BLaER1 treated with 17β-estradiol and CSF1 and Interleukin-3, amounts not matched to agents 10 nM and 100 nM (cell line): ENCODE data around the gene MITF.

ENCODE experiments used
- H3K27ac ChIP-seq, 11 experiments: shearing (Covaris generic); formaldehyde crosslinking; 2 replicates each; pipeline ENCODE4 v1.8.1; 2022
- H3K27me3 ChIP-seq, 11 experiments: shearing (Covaris generic); formaldehyde crosslinking; 2 replicates each; pipeline ENCODE4 v1.8.1; 2022
- H3K36me3 ChIP-seq, 11 experiments: shearing (Covaris generic); formaldehyde crosslinking; 2 replicates each; pipeline ENCODE4 v1.8.1; 2022
- H3K4me1 ChIP-seq, 10 experiments: shearing (Covaris generic); formaldehyde crosslinking; 2 replicates each; pipeline ENCODE4 v1.8.1; 2022
- H3K4me2 ChIP-seq, 11 experiments: shearing (Covaris generic); formaldehyde crosslinking; 2 replicates each; pipeline ENCODE4 v1.8.1; 2022
- H3K4me3 ChIP-seq, 10 experiments: shearing (Covaris generic); formaldehyde crosslinking; 2 replicates each; pipeline ENCODE4 v1.8.1; 2022
- H3K9ac ChIP-seq, 11 experiments: shearing (Covaris generic); formaldehyde crosslinking; 2 replicates each; pipeline ENCODE4 v1.8.1; 2022
- H3K9me3 ChIP-seq, 11 experiments: shearing (Covaris generic); formaldehyde crosslinking; replicated peaks in 1 of 11; 2 replicates each; pipeline ENCODE4 v1.8.1; 2022
- H4K20me1 ChIP-seq, 11 experiments: shearing (Covaris generic); formaldehyde crosslinking; 2 replicates each; pipeline ENCODE4 v1.8.1; 2022
- Cebpa-rat ChIP-seq, 11 experiments: shearing (Covaris generic); IDR thresholded peaks; 2 replicates each; pipeline ENCODE4 v1.8.1; 2022

The MITF gene

GRCh38 chr3:69847303-69847702, 108.0 kb downstream of the MITF start:
- Histone ChIP-seq H3K4me3 (no peak overlapping the region), H3K4me1 (no peaks in the 10 kb centered on the region), H3K9ac (no peak overlapping the region), H3K27me3 (no peaks in the 10 kb centered on the region), H3K36me3 (peaks cover 0 to 10% (median 0%) of the 10 kb centered on the region in 11 experiments; a peak in 1 of 22 replicates), H3K9me3 (no peaks in the 10 kb centered on the region), H3K27ac (no peak overlapping the region), H3K4me2 (no peak overlapping the region), H4K20me1 (peaks cover 0 to 96% (median 0%) of the 10 kb centered on the region in 11 experiments; a peak in 6 of 22 replicates)
- no peak for TF ChIP-seq Cebpa-rat (IDR thresholded peaks at IDR 0.05)

DNA sequence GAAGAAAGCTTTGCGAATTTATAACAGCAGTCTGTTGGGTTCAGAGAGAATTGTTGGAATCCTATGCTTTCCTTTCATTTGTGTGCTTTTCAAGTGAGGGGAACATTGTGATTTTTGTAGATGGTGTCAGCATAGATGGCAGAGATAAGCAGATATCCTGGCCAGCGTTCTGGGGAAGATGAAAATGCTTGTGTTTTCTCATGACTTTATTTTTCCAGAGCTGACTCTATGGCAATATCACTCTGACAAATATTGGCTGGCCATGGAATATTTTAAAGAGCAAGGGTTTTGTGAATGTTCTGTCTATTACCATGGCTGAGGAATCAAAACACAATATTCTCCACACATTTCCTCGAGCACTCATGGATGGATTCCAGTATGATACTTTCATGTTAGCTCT, 108.8 kb downstream of the MITF start:
- no peak overlapping the region for H3K9ac ChIP-seq
- TF ChIP-seq Cebpa-rat (IDR thresholded peaks at IDR 0.05): no peak
- H3K27ac ChIP-seq: no peak overlapping the region
- 0 out of 22 replicates have a peak, but pooled peaks cover 0 to 4% (median 0%) of the 10 kb centered on the region in 11 experiments for H3K36me3 ChIP-seq
- H3K27me3 ChIP-seq: no peaks in the 10 kb centered on the region
- no peaks in the 10 kb centered on the region for H3K4me1 ChIP-seq
- H3K4me3 ChIP-seq: no peak overlapping the region
- H3K9me3 ChIP-seq: no peaks in the 10 kb centered on the region
- H4K20me1 ChIP-seq: peaks cover 0 to 96% (median 0%) of the 10 kb centered on the region in 11 experiments; a peak in 6 of 22 replicates
- H3K4me2 ChIP-seq: no peak overlapping the region

GRCh38 chr3:69850849-69851248, 111.6 kb downstream of the MITF start:
- Histone ChIP-seq H3K9me3 (no peaks in the 10 kb centered on the region), H3K9ac (no peak overlapping the region), H3K4me2 (no peak overlapping the region), H3K36me3 (0 out of 22 replicates have a peak, but pooled peaks cover 0 to 4% (median 0%) of the 10 kb centered on the region in 11 experiments), H3K27ac (no peak overlapping the region), H3K4me3 (no peak overlapping the region), H3K27me3 (no peaks in the 10 kb centered on the region), H4K20me1 (peaks cover 0 to 98% (median 0%) of the 10 kb centered on the region in 11 experiments; a peak in 6 of 22 replicates), H3K4me1 (peaks cover 0 to 10% (median 0%) of the 10 kb centered on the region in 10 experiments; a peak in 2 of 20 replicates)
- no peak for TF ChIP-seq Cebpa-rat (IDR thresholded peaks at IDR 0.05)

- H3K27ac ChIP-seq: no peak overlapping the region
- H4K20me1 ChIP-seq: peaks cover 0 to 98% (median 0%) of the 10 kb centered on the region in 11 experiments; a peak in 6 of 22 replicates
- no peak overlapping the region for H3K4me3 ChIP-seq
- H3K27me3 ChIP-seq: no peaks in the 10 kb centered on the region
- H3K4me2 ChIP-seq: no peak overlapping the region
- no peak for TF ChIP-seq Cebpa-rat (IDR thresholded peaks at IDR 0.05)
- H3K36me3 ChIP-seq: 0 out of 22 replicates have a peak, but pooled peaks cover 0 to 2% (median 0%) of the 10 kb centered on the region in 11 experiments
- H3K9me3 ChIP-seq: no peaks in the 10 kb centered on the region
- no peak overlapping the region for H3K9ac ChIP-seq
- H3K4me1 ChIP-seq: peaks cover 0 to 23% (median 0%) of the 10 kb centered on the region in 10 experiments; a peak in 4 of 20 replicates
Observed at GRCh38 chr3:69853027-69853426, 113.8 kb downstream of the MITF start.

GRCh38 chr3:69855436-69856162, 116.3 kb downstream of the MITF start:
- H3K27ac ChIP-seq: no peak overlapping the region
- no peak for TF ChIP-seq Cebpa-rat (IDR thresholded peaks at IDR 0.05)

DNA sequence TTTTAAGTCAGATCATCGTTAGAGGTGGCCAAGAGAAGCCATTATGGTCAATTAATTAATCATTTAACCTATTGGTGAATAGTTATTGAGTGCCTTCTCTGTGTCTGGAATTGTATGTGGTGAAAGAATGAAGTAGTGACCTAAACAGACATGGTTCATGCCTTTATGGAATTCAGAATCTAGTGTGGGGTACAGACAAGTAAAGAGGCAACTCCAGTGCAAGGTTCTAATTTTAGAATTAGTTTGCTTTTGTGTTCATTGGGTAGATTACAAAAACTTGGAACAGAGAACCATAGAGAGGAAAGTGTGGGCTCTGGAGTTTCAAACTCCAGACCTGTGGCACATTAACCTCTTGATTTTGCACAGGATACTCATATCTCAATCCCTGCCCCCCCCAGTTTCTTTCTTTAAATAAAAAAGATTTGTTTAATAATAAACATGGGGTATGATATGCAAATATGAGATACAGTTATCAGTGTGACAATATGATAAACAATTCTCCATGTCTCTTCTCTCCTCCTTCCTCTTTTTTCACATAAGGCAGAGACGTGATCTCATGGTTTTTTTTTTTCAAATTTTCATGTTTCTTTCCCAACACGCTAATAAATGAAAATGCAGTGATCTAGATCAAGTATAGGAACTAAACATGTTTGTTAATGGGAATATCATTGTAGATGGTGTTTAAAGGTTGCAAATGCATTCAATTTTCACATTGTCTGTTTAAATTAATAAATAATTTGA, 117.9 kb downstream of the MITF start:
- H3K27me3 ChIP-seq: no peaks in the 10 kb centered on the region
- peak overlapping the region in 2 of 11 experiments; percentile 10 to 12; a peak in 3 of 22 replicates for H3K4me2 ChIP-seq
- no peak overlapping the region for H3K27ac ChIP-seq
- peaks cover 0 to 16% (median 0%) of the 10 kb centered on the region in 11 experiments; a peak in 3 of 22 replicates for H3K36me3 ChIP-seq
- peaks cover 0 to 23% (median 0%) of the 10 kb centered on the region in 10 experiments; a peak in 4 of 20 replicates for H3K4me1 ChIP-seq
- no peak overlapping the region for H3K9ac ChIP-seq
- no peaks in the 10 kb centered on the region for H3K9me3 ChIP-seq
- TF ChIP-seq Cebpa-rat (IDR thresholded peaks at IDR 0.05): no peak
- peaks cover 0 to 98% (median 0%) of the 10 kb centered on the region in 11 experiments; a peak in 6 of 22 replicates for H4K20me1 ChIP-seq
- H3K4me3 ChIP-seq: no peak overlapping the region

More at GRCh38 chr3:69855436-69856162, 116.3 kb downstream of the MITF start:
- peaks cover 0 to 23% (median 0%) of the 10 kb centered on the region in 10 experiments; a peak in 4 of 20 replicates for H3K4me1 ChIP-seq
- no peak overlapping the region for H3K9ac ChIP-seq
- H3K27me3 ChIP-seq: no peaks in the 10 kb centered on the region
- H3K36me3 ChIP-seq: peaks cover 0 to 8% (median 0%) of the 10 kb centered on the region in 11 experiments; a peak in 3 of 22 replicates
- H3K4me3 ChIP-seq: no peak overlapping the region
- H4K20me1 ChIP-seq: peaks cover 0 to 98% (median 0%) of the 10 kb centered on the region in 11 experiments; a peak in 6 of 22 replicates
- H3K9me3 ChIP-seq: no peaks in the 10 kb centered on the region
- no peak overlapping the region for H3K4me2 ChIP-seq

- Histone ChIP-seq H3K9ac (no peak overlapping the region), H3K9me3 (no peaks in the 10 kb centered on the region), H3K36me3 (peaks cover 0 to 16% (median 0%) of the 10 kb centered on the region in 11 experiments; a peak in 3 of 22 replicates), H3K27ac (no peak overlapping the region), H3K4me2 (no peak overlapping the region), H3K27me3 (no peaks in the 10 kb centered on the region), H3K4me1 (peaks cover 0 to 9% (median 0%) of the 10 kb centered on the region in 10 experiments; a peak in 4 of 20 replicates), H3K4me3 (no peak overlapping the region), H4K20me1 (peaks cover 0 to 98% (median 0%) of the 10 kb centered on the region in 11 experiments; a peak in 6 of 22 replicates)
- TF ChIP-seq Cebpa-rat (IDR thresholded peaks at IDR 0.05): no peak
Observed at GRCh38 chr3:69861556-69861955, 122.3 kb downstream of the MITF start.

GRCh38 chr3:69864141-69864540, 124.9 kb downstream of the MITF start:
- peaks cover 0 to 16% (median 0%) of the 10 kb centered on the region in 11 experiments; a peak in 3 of 22 replicates for H3K36me3 ChIP-seq
- peaks cover 0 to 8% (median 0%) of the 10 kb centered on the region in 10 experiments; a peak in 1 of 20 replicates for H3K4me1 ChIP-seq
- H3K4me2 ChIP-seq: no peak overlapping the region
- H3K9ac ChIP-seq: no peak overlapping the region
- H3K27ac ChIP-seq: no peak overlapping the region
- H3K4me3 ChIP-seq: no peak overlapping the region
- no peak for TF ChIP-seq Cebpa-rat (IDR thresholded peaks at IDR 0.05)
- peaks cover 0 to 98% (median 0%) of the 10 kb centered on the region in 11 experiments; a peak in 6 of 22 replicates for H4K20me1 ChIP-seq
- H3K27me3 ChIP-seq: no peaks in the 10 kb centered on the region
- no peaks in the 10 kb centered on the region for H3K9me3 ChIP-seq
